Uterus (tissue), 4 donors: ENCODE data around the gene NDUFAF5. TPM values are rescaled to one million over a fixed set of nuclear protein-coding genes. Genes with fewer than 3 reads are reported as not detected.

Experiments used
- DNase-seq, 2 donors: peaks; one replicate each; pipeline ENCODE4 v3.0.0-alpha.2; 2019 to 2020
- H3K27ac ChIP-seq, 2 donors: fragments of 200-600 bp; sonication (generic); 1 replicate in 1 of 2; 2 replicates in 1 of 2; pipeline ENCODE4 v1.5.1; 2016 to 2018
- H3K27me3 ChIP-seq, 2 donors: fragments of 200-600 bp; sonication (generic); one replicate each; pipeline ENCODE4 v1.5.1; 2018 to 2019; ENCODE audit warnings: control low read depth in 1 of 2
- H3K36me3 ChIP-seq, 2 donors: fragments of 200-600 bp; sonication (generic); one replicate each; pipeline ENCODE4 v1.5.1; 2019; ENCODE audit warnings: control low read depth in 1 of 2
- H3K4me1 ChIP-seq, 2 donors: fragments of 200-600 bp; sonication (generic); one replicate each; pipeline ENCODE4 v1.5.1; 2018 to 2019; ENCODE audit warnings: control low read depth in 1 of 2
- H3K4me3 ChIP-seq, 2 donors: fragments of 200-600 bp; sonication (generic); 1 replicate in 1 of 2; 2 replicates in 1 of 2; pipeline ENCODE4 v1.5.1; 2018 to 2019; ENCODE audit warnings: mild to moderate bottlenecking in 1 of 2
- H3K9me3 ChIP-seq, 2 donors: fragments of 200-600 bp; sonication (generic); one replicate each; pipeline ENCODE4 v1.5.1; 2019; ENCODE audit warnings: control low read depth in 1 of 2
- POLR2A ChIP-seq, 2 donors: fragments of 450-650 bp; IDR thresholded peaks; one replicate each; pipeline ENCODE4 v1.6.1; 2016; ENCODE audit warnings: antibody characterized with exemption in 2 of 2, mild to moderate bottlenecking in 1 of 2, moderate library complexity in 1 of 2
- intact Hi-C: fragments of 100-400 bp; cut with DNase I; formaldehyde crosslinking; loops from one replicate; pipeline ENCODE4 v1.15.1; 2023; ENCODE audit warnings: low total_unique reads
- total RNA-seq, 4 donors: library from RNA; depleted of rRNA in 3 of 4; stranded (reverse); fragments of >200 nt in 3 of 4; gene quantifications; one replicate each; pipeline versions ENCODE4 v1.1.0 to v1.2.4, GENCODE V29; 2014 to 2023
- TF ChIP-seq, protein P1 (sequence below), 4 experiments: fragments of 200-600 bp in 2 of 4; fragments of 450-650 bp in 2 of 4; sonication (generic) in 2 of 4; IDR thresholded peaks; one replicate each; pipeline ENCODE4 v1.5.1; 2016 to 2019; ENCODE audit warnings: antibody characterized with exemption in 4 of 4, mild to moderate bottlenecking in 2 of 4, moderate library complexity in 1 of 4
- donor health status: DM: yes; HTN: yes; CAD: no.

The NDUFAF5 gene
- total RNA-seq, 4 donors from 2014 or later, result 8.2 to 38.0 (median 24.3) TPM

DNA sequence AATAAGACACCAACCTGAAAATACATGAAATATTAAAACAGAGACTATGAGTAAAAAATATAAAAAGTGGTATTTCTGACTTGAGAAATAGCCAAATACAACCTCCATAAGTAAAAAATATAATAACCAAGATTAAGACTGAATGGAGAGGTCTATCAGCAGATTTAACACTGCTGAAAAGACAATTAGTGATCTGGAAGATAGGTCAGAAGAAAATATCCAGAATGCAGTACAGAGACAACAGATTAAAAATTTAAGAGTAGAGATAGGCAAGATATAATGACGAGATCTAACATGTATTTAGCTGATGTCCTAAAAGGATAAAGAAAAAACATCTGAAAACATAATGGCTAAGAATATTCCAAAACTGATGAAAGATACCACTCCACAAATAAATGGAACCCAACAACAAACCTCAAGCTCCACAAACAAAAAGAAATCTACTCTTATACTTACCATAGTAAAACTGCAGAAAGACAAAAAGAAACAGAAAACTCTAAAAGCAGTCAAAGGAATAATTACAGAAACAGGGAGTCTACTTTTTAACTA, 18.9 kb upstream of the NDUFAF5 start:
- Histone ChIP-seq H3K27ac (no peak overlapping the region), H3K4me3 (no peak overlapping the region), H3K9me3 (peaks cover 0 to 7% of the 10 kb centered on the region in 2 donors), H3K4me1 (no peaks in the 10 kb centered on the region), H3K36me3 (peaks cover 0 to 4% of the 10 kb centered on the region in 2 donors), H3K27me3 (no peaks in the 10 kb centered on the region)
- intact Hi-C loops, result no loop called here
- TF ChIP-seq POLR2A (IDR thresholded peaks at IDR 0.05), result no peak
- TF ChIP-seq, protein P1, sequence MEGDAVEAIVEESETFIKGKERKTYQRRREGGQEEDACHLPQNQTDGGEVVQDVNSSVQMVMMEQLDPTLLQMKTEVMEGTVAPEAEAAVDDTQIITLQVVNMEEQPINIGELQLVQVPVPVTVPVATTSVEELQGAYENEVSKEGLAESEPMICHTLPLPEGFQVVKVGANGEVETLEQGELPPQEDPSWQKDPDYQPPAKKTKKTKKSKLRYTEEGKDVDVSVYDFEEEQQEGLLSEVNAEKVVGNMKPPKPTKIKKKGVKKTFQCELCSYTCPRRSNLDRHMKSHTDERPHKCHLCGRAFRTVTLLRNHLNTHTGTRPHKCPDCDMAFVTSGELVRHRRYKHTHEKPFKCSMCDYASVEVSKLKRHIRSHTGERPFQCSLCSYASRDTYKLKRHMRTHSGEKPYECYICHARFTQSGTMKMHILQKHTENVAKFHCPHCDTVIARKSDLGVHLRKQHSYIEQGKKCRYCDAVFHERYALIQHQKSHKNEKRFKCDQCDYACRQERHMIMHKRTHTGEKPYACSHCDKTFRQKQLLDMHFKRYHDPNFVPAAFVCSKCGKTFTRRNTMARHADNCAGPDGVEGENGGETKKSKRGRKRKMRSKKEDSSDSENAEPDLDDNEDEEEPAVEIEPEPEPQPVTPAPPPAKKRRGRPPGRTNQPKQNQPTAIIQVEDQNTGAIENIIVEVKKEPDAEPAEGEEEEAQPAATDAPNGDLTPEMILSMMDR (IDR thresholded peaks at IDR 0.05), result no peak
- no peak for DNase-seq

DNA sequence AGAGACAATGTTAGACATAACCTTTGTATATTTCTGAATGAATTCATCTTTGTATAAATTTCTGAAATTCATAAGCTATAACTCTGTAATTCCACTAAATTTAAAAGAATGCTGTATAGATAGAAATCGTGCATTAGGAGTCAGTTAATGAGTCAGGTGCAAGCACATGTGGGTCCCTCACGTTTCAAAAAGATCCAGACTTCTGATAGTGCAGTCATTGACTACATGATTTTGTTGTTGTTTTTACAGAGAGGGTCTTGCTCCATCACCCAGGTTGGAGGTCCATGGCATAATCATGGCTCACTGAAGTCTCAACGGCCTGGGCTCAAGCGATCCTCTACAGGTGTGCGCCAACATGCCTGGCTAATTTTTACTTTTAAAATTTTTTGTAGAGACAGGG, 14.7 kb upstream of the NDUFAF5 start:
- H3K27me3 ChIP-seq, result no peaks in the 10 kb centered on the region
- H3K4me3 ChIP-seq, result no peak overlapping the region
- intact Hi-C loops, result no loop called here
- H3K36me3 ChIP-seq, result peaks cover 0 to 4% of the 10 kb centered on the region in 2 donors
- H3K4me1 ChIP-seq, result no peaks in the 10 kb centered on the region
- H3K27ac ChIP-seq, result no peak overlapping the region
- TF ChIP-seq, protein P1 (IDR thresholded peaks at IDR 0.05), result no peak
- no peak for TF ChIP-seq POLR2A (IDR thresholded peaks at IDR 0.05)
- peaks cover 0 to 7% of the 10 kb centered on the region in 2 donors for H3K9me3 ChIP-seq
- no peak for DNase-seq

DNA sequence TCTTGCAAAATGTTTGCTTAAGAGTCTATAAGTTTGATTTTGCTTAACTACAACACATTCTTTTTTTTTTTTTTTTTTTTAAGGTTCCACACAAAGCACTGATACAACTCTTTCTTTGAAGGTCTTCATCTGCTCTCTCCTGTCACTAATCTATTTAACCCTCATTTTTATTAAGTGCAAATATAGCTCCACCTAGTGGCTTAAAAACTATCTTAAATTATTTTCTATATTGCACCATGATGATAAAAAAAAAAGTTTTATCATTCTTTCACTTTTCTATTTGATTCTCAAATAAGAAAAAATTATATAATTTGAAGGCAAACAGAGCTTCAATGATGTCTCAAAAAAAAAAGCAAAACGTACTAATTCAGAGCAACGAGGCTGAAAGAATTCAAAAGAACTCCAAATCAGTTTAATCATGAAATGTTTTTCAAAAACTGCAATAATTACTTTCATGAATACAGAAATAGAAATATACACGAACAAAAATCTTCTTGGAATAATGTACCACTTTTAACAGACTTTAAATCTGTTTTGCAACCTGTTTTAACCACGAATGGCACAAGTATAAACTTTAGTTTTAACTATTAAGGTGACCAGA, 12.9 kb upstream of the NDUFAF5 start:
- H3K27ac ChIP-seq, result no peak overlapping the region
- no peaks in the 10 kb centered on the region for H3K27me3 ChIP-seq
- H3K4me3 ChIP-seq, result no peak overlapping the region
- no peaks in the 10 kb centered on the region for H3K9me3 ChIP-seq
- H3K4me1 ChIP-seq, result no peaks in the 10 kb centered on the region
- TF ChIP-seq, protein P1 (IDR thresholded peaks at IDR 0.05), result peak; percentile 10 to 46 (median 32)
- no peak for TF ChIP-seq POLR2A (IDR thresholded peaks at IDR 0.05)
- intact Hi-C loops, result no loop called here
- no peaks in the 10 kb centered on the region for H3K36me3 ChIP-seq
- no peak for DNase-seq

DNA sequence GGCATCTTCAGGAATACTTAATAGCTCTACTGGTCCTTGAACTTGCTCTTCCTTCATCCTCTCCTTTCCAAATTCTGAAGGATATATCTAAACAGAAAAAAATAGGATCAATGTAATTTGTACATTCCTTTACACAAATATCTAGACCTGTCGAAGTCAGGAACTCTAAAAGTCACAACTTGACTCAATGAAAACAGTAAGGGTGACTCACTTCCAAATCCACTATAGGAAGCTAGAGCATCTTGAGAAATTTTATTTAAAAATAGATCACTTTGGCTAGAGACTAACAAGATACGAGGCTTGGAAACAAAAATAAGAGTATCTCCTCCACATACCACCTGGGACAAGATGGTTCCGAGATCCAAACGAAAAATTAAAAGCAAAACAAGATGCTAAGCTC, 12.3 kb upstream of the NDUFAF5 start:
- Histone ChIP-seq H3K9me3 (no peaks in the 10 kb centered on the region), H3K4me1 (no peaks in the 10 kb centered on the region), H3K4me3 (no peak overlapping the region), H3K36me3 (no peaks in the 10 kb centered on the region), H3K27me3 (no peaks in the 10 kb centered on the region), H3K27ac (no peak overlapping the region)
- TF ChIP-seq, protein P1 (IDR thresholded peaks at IDR 0.05), result no peak
- no peak for TF ChIP-seq POLR2A (IDR thresholded peaks at IDR 0.05)
- intact Hi-C loops, result no loop called here
- no peak for DNase-seq

DNA sequence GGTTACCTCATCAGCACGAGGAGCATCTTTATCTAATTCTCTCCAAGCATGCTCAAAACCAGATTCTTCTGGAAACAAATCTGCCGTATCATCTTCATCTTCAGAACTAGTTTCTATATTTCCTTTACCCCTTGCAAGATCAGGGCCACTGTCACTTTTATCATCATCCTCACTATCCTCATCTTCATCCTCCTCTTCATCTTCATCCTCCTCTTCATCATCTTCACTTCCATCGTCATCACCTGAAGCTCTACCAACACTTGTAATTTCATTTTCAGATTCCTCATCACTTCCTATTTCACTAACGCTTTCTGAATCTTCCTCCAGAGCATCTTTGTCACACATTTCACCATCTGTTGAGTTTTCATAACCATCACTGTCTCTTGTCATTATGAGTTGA, 9.0 kb upstream of the NDUFAF5 start:
- intact Hi-C loops, result no loop called here

More for the DNA sequence above, 9.0 kb upstream of the NDUFAF5 start:
- Histone ChIP-seq H3K4me1 (no peaks in the 10 kb centered on the region), H3K27me3 (no peaks in the 10 kb centered on the region), H3K27ac (no peak overlapping the region), H3K9me3 (no peaks in the 10 kb centered on the region), H3K36me3 (no peaks in the 10 kb centered on the region), H3K4me3 (no peak overlapping the region)
- TF ChIP-seq POLR2A (IDR thresholded peaks at IDR 0.05), result no peak
- TF ChIP-seq, protein P1 (IDR thresholded peaks at IDR 0.05), result no peak
- no peak for DNase-seq
